GM12878 (cell line): Measurements from ENCODE around the gene SURF2. TPM values are rescaled to one million over a fixed set of nuclear protein-coding genes. Genes with fewer than 3 reads are reported as not detected.

Source experiments
- ATAC-seq: fragments of 200-7000 bp; cut with Tn5 transposase; 3 replicates; pipeline ENCODE4 v1.9.1; 2020; ENCODE audit warnings: mild to moderate bottlenecking, moderate library complexity
- BruUV-seq: library from RNA; stranded (reverse); fragments of 400-500 nt; replicated peaks from 2 replicates; lab custom pipeline; 2021; lab: Mats Ljungman, UMichigan
- CTCF ChIA-PET: fragments of 300-600 bp; sonication (Branson Sonifier 250); formaldehyde crosslinking; extraction: SDS; loops from one replicate; lab custom pipeline; 2021; ENCODE audit warnings: inconsistent platforms; lab: Yijun Ruan, JAX
- POLR2A ChIA-PET: fragments of 350-600 bp; formaldehyde crosslinking; extraction: SDS; loops from one replicate; lab custom pipeline; 2021; ENCODE audit warnings: inconsistent platforms; lab: Charles Lee
- RAD21 ChIA-PET: fragments of 300-600 bp; sonication (Branson Sonifier 250); formaldehyde crosslinking; loops from one replicate; lab custom pipeline; 2023; ENCODE audit warnings: antibody characterized with exemption; ENCODE audit not compliant: unreplicated experiment; lab: Charles Lee
- SMC1A ChIA-PET: fragments of 300-600 bp; sonication (Branson Sonifier 250); formaldehyde crosslinking; loops from one replicate; lab custom pipeline; 2023; ENCODE audit not compliant: unreplicated experiment, uncharacterized antibody; lab: Charles Lee
- DNase-seq: peaks from one replicate; pipeline ENCODE4 v3.0.0-alpha.2; 2011; ENCODE audit warnings: low read depth, low spot score
- FAIRE-seq: peaks from 3 replicates; lab custom pipeline; 2011; peaks lifted over from hg19 to GRCh38; lab: Jason Lieb, UNC
- H2AFZ ChIP-seq: 2 replicates; pipeline ENCODE4 v1.6.0; 2011; ENCODE audit warnings: low read depth, low read length, control low read depth; ENCODE audit not compliant: control insufficient read depth
- H3K27ac ChIP-seq: 2 replicates; pipeline ENCODE4 v1.5.1; 2011; ENCODE audit warnings: control low read depth; ENCODE audit not compliant: control insufficient read depth, insufficient read depth
- H3K27me3 ChIP-seq, 2 experiments: replicated peaks in 1 of 2; 2 replicates each; pipeline versions ENCODE4 v1.6.0 to v1.6.1; 2011; ENCODE audit warnings: low read length in 1 of 2; ENCODE audit not compliant: control insufficient read depth in 2 of 2, insufficient read depth in 2 of 2
- H3K36me3 ChIP-seq, 2 experiments: 2 replicates each; pipeline ENCODE4 v1.5.1; 2011; ENCODE audit warnings: low read length in 1 of 2; ENCODE audit not compliant: control insufficient read depth in 2 of 2, insufficient read depth in 2 of 2
- H3K4me1 ChIP-seq: 2 replicates; pipeline ENCODE4 v1.6.1; 2011; ENCODE audit warnings: mild to moderate bottlenecking, low read length, moderate library complexity, mixed read lengths; ENCODE audit not compliant: control insufficient read depth, insufficient read depth
- H3K4me2 ChIP-seq: 2 replicates; pipeline ENCODE4 v1.6.0; 2011; ENCODE audit warnings: control low read depth; ENCODE audit not compliant: control insufficient read depth, insufficient read depth
- H3K4me3 ChIP-seq: fragments of 200-600 bp; sonication (generic); 2 replicates; pipeline ENCODE4 v1.5.1; 2016
- H3K79me2 ChIP-seq: 2 replicates; pipeline ENCODE4 v1.6.0; 2011; ENCODE audit warnings: low read length; ENCODE audit not compliant: control insufficient read depth, insufficient read depth
- H3K9ac ChIP-seq: 2 replicates; pipeline ENCODE4 v1.8.0; 2011; ENCODE audit warnings: low read length, control low read depth, mixed read lengths; ENCODE audit not compliant: control insufficient read depth, insufficient read depth
- H3K9me3 ChIP-seq: replicated peaks from 3 replicates; pipeline ENCODE4 v1.5.1; 2011; ENCODE audit warnings: mild to moderate bottlenecking, low read length; ENCODE audit not compliant: control insufficient read depth, insufficient read depth
- H4K20me1 ChIP-seq: 2 replicates; pipeline ENCODE4 v1.6.0; 2011; ENCODE audit not compliant: control insufficient read depth, insufficient read depth
- CBFB ChIP-seq: IDR thresholded peaks from 2 replicates; pipeline ENCODE4 v1.6.1; 2016; ENCODE audit warnings: antibody characterized with exemption, low read depth
- CREM ChIP-seq: IDR thresholded peaks from 2 replicates; pipeline ENCODE4 v1.6.1; 2014; ENCODE audit warnings: antibody characterized with exemption, low read depth
- GABPA ChIP-seq: IDR thresholded peaks from 2 replicates; pipeline ENCODE4 v1.6.1; 2014; ENCODE audit warnings: antibody characterized with exemption, low read depth, mild to moderate bottlenecking, inconsistent platforms
- JUNB ChIP-seq: IDR thresholded peaks from 2 replicates; pipeline ENCODE4 v1.6.1; 2016; ENCODE audit warnings: antibody characterized with exemption, mild to moderate bottlenecking
- PML ChIP-seq: IDR thresholded peaks from 2 replicates; pipeline ENCODE4 v1.6.1; 2012; ENCODE audit warnings: low read length, inconsistent platforms
- POLR2A ChIP-seq: IDR thresholded peaks from 2 replicates; pipeline ENCODE4 v1.6.1; 2011; ENCODE audit warnings: low read depth, mild to moderate bottlenecking, low read length
- POLR2AphosphoS5 ChIP-seq: IDR thresholded peaks from 2 replicates; pipeline ENCODE4 v1.6.1; 2011; ENCODE audit warnings: mild to moderate bottlenecking, low read length, inconsistent platforms
- RFX5 ChIP-seq: IDR thresholded peaks from 2 replicates; pipeline ENCODE4 v1.6.1; 2011; ENCODE audit warnings: low read depth, low read length, improper control_type of control experiment
- SIX5 ChIP-seq: IDR thresholded peaks from 2 replicates; pipeline ENCODE4 v1.6.1; 2011; ENCODE audit warnings: mild to moderate bottlenecking, low read depth, low read length, moderate library complexity; ENCODE audit not compliant: severe bottlenecking
- SRF ChIP-seq, 2 experiments: IDR thresholded peaks; 2 replicates each; pipeline ENCODE4 v1.6.1; 2011; ENCODE audit warnings: low read depth in 2 of 2, low read length in 2 of 2, mild to moderate bottlenecking in 1 of 2, moderate library complexity in 1 of 2
- SUZ12 ChIP-seq: fragments of 200-600 bp; sonication (generic); IDR thresholded peaks from one replicate; pipeline ENCODE4 v1.6.1; 2018; ENCODE audit warnings: antibody characterized with exemption, mild to moderate bottlenecking; ENCODE audit not compliant: unreplicated experiment
- TARDBP ChIP-seq: IDR thresholded peaks from 2 replicates; pipeline ENCODE4 v1.6.1; 2016; ENCODE audit warnings: borderline replicate concordance
- ZNF217 ChIP-seq: fragments of 450-650 bp; IDR thresholded peaks from 2 replicates; pipeline ENCODE4 v1.6.1; 2017; ENCODE audit warnings: antibody characterized with exemption, mild to moderate bottlenecking
- WGBS: methylation state at CpG from one replicate; pipeline ENCODE4 v1.1.6; 2016; ENCODE audit warnings: low lambda C conversion rate; ENCODE audit not compliant: insufficient replicate concordance, insufficient coverage; ENCODE audit errors: missing lambda C conversion rate; 5-methylcytosine and 5-hydroxymethylcytosine counted together
- in situ Hi-C: fragments of 300-500 bp; cut with MboI; formaldehyde crosslinking; loops from 9 replicates; pipeline ENCODE4 v1.14.3; 2018; ENCODE audit warnings: mixed read lengths
- intact Hi-C: fragments of 100-400 bp; cut with micrococcal nuclease; formaldehyde crosslinking; loops from one replicate; pipeline ENCODE4 v1.14.2; 2022; ENCODE audit not compliant: unreplicated experiment
- polyA plus RNA-seq, 11 experiments: library from polyadenylated mRNA; depleted of rRNA in 4 of 11; unstranded in 6 of 11; stranded (reverse) in 5 of 11; fragments of >200 nt; fragmentation: Nextera tagmentation in 4 of 11; fragmentation: Illumina TruSeq in 1 of 11; extraction: Ambion mirVana in 4 of 11; extraction: Trizol in 1 of 11; gene quantifications; 1 replicate in 1 of 11; 2 replicates in 10 of 11; pipeline versions ENCODE4 v1.2.1 to v1.2.3, GENCODE V29; 2011 to 2016; ENCODE audit warnings: inconsistent platforms in 2 of 11, missing spikeins in 2 of 11, low read depth in 1 of 11
- total RNA-seq, 4 experiments: library from RNA; depleted of rRNA in 3 of 4; stranded (reverse); fragments of >200 nt in 3 of 4; fragmentation: Illumina TruSeq in 1 of 4; extraction: Trizol in 1 of 4; gene quantifications; 2 replicates each; pipeline versions ENCODE4 v1.2.1 to v1.2.3, GENCODE V29; 2013 to 2021
- TF ChIP-seq, protein P1 (sequence below): IDR thresholded peaks from 2 replicates; pipeline ENCODE4 v1.6.1; 2012; ENCODE audit warnings: low read depth, low read length, improper control_type of control experiment
- TF ChIP-seq, protein P2 (sequence below): IDR thresholded peaks from 2 replicates; pipeline ENCODE4 v1.6.1; 2012; ENCODE audit warnings: low read depth, low read length, improper control_type of control experiment
- TF ChIP-seq, protein P3 (sequence below): fragments of 450-650 bp; IDR thresholded peaks from 2 replicates; pipeline ENCODE4 v1.6.1; 2017; ENCODE audit warnings: mild to moderate bottlenecking, moderate library complexity
- TF ChIP-seq, protein P4 (sequence below): fragments of 450-650 bp; IDR thresholded peaks from 2 replicates; pipeline ENCODE4 v1.6.1; 2017; ENCODE audit warnings: low read depth, mild to moderate bottlenecking, moderate library complexity

The SURF2 gene
- total and polyA plus RNA-seq, 10 of the 15 experiments (the other 5 are each of a cell fraction or from before 2014, with no cell fraction given): 4.0 to 41.7 (median 20.8) TPM

DNA sequence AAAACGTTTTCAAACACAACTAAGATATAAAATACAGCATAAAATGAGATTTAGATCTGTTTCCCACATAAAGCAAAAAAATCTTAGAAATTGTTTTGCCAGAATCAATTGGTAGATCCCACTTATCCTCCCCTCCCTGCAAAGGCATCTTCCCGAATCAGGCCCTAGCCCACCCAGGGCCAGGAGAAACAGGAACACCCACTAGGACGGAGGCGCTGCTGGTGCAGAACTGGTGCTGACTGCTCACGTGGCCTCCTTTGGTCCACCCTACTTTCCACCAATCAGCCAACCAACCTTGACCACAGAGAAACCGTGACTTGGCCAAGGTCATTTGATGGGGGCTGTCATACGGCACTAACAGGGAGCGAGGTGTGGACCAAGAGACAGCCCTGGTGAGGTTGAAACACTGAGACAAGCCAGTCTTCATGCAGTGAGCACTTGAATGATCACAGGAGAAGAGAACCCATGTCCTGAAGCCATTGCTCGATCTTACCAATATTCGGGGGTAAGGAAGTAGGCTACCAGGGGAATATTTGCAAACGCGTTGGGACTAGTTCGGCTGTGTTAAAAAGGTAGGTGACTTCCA is 5.2 kb downstream of the SURF2 start:
- ATAC-seq: no peak
- DNase-seq: no peak
- H3K4me1 ChIP-seq: no peaks in the 10 kb centered on the region; the same call in none of the 2 replicates
- in situ Hi-C loops: no loop called here
- peaks cover 6% of the 10 kb centered on the region; the same call in 1 of the 2 replicates for H4K20me1 ChIP-seq
- POLR2A ChIA-PET: interaction anchor here (0.9 kb wide), 1 partner anchor 13 kb away, joined by 5 read pairs; no protein-coding TSS in a partner anchor
- H3K27ac ChIP-seq: no peak overlapping the region
- SMC1A ChIA-PET: no interaction called here
- intact Hi-C loops: no loop called here
- RAD21 ChIA-PET: no interaction called here
- FAIRE-seq: no peak
- no peak overlapping the region for H2AFZ ChIP-seq
- H3K36me3 ChIP-seq: peaks cover 33 to 47% of the 10 kb centered on the region in 2 experiments
- no peaks in the 10 kb centered on the region for H3K27me3 ChIP-seq
- no TSS peak for BruUV-seq
- H3K9me3 ChIP-seq: no peaks in the 10 kb centered on the region
- CTCF ChIA-PET: no interaction called here
- H3K4me2 ChIP-seq: no peak overlapping the region
- no peak overlapping the region for H3K4me3 ChIP-seq
- H3K9ac ChIP-seq: no peak overlapping the region
- no peak for TF ChIP-seq CBFB
- TF ChIP-seq TARDBP: no peak
- no peak for TF ChIP-seq RFX5
- TF ChIP-seq CREM: no peak
- TF ChIP-seq, protein P1, sequence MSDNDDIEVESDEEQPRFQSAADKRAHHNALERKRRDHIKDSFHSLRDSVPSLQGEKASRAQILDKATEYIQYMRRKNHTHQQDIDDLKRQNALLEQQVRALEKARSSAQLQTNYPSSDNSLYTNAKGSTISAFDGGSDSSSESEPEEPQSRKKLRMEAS: no peak
- no peak for TF ChIP-seq SUZ12
- TF ChIP-seq POLR2A: peak; percentile 64
- TF ChIP-seq ZNF217: no peak
- TF ChIP-seq PML: no peak
- no peak for TF ChIP-seq SRF (IDR thresholded peaks at IDR 0.05; ENCODE audit: low read depth in 2 of 2, low read length in 2 of 2)
- TF ChIP-seq, protein P2, sequence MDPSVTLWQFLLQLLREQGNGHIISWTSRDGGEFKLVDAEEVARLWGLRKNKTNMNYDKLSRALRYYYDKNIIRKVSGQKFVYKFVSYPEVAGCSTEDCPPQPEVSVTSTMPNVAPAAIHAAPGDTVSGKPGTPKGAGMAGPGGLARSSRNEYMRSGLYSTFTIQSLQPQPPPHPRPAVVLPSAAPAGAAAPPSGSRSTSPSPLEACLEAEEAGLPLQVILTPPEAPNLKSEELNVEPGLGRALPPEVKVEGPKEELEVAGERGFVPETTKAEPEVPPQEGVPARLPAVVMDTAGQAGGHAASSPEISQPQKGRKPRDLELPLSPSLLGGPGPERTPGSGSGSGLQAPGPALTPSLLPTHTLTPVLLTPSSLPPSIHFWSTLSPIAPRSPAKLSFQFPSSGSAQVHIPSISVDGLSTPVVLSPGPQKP: no peak
- TF ChIP-seq POLR2AphosphoS5: 0 out of 2 replicates have a peak, but pooled peaks have one; percentile 15
- TF ChIP-seq, protein P3, sequence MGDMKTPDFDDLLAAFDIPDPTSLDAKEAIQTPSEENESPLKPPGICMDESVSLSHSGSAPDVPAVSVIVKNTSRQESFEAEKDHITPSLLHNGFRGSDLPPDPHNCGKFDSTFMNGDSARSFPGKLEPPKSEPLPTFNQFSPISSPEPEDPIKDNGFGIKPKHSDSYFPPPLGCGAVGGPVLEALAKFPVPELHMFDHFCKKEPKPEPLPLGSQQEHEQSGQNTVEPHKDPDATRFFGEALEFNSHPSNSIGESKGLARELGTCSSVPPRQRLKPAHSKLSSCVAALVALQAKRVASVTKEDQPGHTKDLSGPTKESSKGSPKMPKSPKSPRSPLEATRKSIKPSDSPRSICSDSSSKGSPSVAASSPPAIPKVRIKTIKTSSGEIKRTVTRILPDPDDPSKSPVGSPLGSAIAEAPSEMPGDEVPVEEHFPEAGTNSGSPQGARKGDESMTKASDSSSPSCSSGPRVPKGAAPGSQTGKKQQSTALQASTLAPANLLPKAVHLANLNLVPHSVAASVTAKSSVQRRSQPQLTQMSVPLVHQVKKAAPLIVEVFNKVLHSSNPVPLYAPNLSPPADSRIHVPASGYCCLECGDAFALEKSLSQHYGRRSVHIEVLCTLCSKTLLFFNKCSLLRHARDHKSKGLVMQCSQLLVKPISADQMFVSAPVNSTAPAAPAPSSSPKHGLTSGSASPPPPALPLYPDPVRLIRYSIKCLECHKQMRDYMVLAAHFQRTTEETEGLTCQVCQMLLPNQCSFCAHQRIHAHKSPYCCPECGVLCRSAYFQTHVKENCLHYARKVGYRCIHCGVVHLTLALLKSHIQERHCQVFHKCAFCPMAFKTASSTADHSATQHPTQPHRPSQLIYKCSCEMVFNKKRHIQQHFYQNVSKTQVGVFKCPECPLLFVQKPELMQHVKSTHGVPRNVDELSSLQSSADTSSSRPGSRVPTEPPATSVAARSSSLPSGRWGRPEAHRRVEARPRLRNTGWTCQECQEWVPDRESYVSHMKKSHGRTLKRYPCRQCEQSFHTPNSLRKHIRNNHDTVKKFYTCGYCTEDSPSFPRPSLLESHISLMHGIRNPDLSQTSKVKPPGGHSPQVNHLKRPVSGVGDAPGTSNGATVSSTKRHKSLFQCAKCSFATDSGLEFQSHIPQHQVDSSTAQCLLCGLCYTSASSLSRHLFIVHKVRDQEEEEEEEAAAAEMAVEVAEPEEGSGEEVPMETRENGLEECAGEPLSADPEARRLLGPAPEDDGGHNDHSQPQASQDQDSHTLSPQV: no peak
- TF ChIP-seq SIX5: no peak
- TF ChIP-seq, protein P4, sequence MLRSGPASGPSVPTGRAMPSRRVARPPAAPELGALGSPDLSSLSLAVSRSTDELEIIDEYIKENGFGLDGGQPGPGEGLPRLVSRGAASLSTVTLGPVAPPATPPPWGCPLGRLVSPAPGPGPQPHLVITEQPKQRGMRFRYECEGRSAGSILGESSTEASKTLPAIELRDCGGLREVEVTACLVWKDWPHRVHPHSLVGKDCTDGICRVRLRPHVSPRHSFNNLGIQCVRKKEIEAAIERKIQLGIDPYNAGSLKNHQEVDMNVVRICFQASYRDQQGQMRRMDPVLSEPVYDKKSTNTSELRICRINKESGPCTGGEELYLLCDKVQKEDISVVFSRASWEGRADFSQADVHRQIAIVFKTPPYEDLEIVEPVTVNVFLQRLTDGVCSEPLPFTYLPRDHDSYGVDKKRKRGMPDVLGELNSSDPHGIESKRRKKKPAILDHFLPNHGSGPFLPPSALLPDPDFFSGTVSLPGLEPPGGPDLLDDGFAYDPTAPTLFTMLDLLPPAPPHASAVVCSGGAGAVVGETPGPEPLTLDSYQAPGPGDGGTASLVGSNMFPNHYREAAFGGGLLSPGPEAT: no peak
- no peak for TF ChIP-seq JUNB
- no peak for TF ChIP-seq GABPA
- H3K79me2 ChIP-seq: peaks cover 11% of the 10 kb centered on the region
- WGBS: 83% methylated on average over 13 of the region's 13 CpGs
